Hematopoietic multipotent progenitor cell treated with erythropoietin and hydrocortisone succinate and interleukin-3 and kit ligand, for 6 days (in vitro differentiated cells): ENCODE measurements around the gene KCND3.

Experiments
- DNase-seq: peaks from one replicate; pipeline ENCODE4 v3.0.0-alpha.2; 2015

The KCND3 gene

GRCh38 chr1:111909030-111909429 is 80.4 kb downstream of the KCND3 start:
- no peak for DNase-seq

- DNase-seq, result no peak
These were observed 81.4 kb downstream of the KCND3 start for GRCh38 chr1:111908011-111908621.

GRCh38 chr1:111907321-111907720 is 82.1 kb downstream of the KCND3 start:
- no peak for DNase-seq

GRCh38 chr1:111906816-111907215 is 82.7 kb downstream of the KCND3 start:
- DNase-seq, result no peak

- no peak for DNase-seq
These were observed 83.4 kb downstream of the KCND3 start for GRCh38 chr1:111906111-111906510.

- no peak for DNase-seq
These were observed 84.8 kb downstream of the KCND3 start for GRCh38 chr1:111904478-111905218.

- no peak for DNase-seq
These were observed 85.5 kb downstream of the KCND3 start for GRCh38 chr1:111903871-111904449.

GRCh38 chr1:111903148-111903870 is 86.2 kb downstream of the KCND3 start:
- no peak for DNase-seq

GRCh38 chr1:111895469-111895868 is 94.0 kb downstream of the KCND3 start:
- DNase-seq, result no peak

GRCh38 chr1:111895017-111895416 is 94.5 kb downstream of the KCND3 start:
- DNase-seq, result no peak

- no peak for DNase-seq
These were observed 95.0 kb downstream of the KCND3 start for GRCh38 chr1:111894497-111894896.

- no peak for DNase-seq
These were observed 97.9 kb downstream of the KCND3 start for GRCh38 chr1:111891566-111891965.

- DNase-seq, result no peak
These were observed 100.6 kb downstream of the KCND3 start for GRCh38 chr1:111888740-111889376.

- DNase-seq, result no peak
These were observed 101.6 kb downstream of the KCND3 start for GRCh38 chr1:111887875-111888274.

GRCh38 chr1:111887385-111887784 is 102.1 kb downstream of the KCND3 start:
- DNase-seq, result no peak

- no peak for DNase-seq
These were observed 102.7 kb downstream of the KCND3 start for GRCh38 chr1:111886741-111887140.

- DNase-seq, result no peak
These were observed 104.6 kb downstream of the KCND3 start for GRCh38 chr1:111884772-111885443.

- DNase-seq, result no peak
These were observed 106.4 kb downstream of the KCND3 start for GRCh38 chr1:111882986-111883560.

- DNase-seq, result no peak
These were observed 106.9 kb downstream of the KCND3 start for GRCh38 chr1:111882559-111882958.

- DNase-seq, result no peak
These were observed 108.3 kb downstream of the KCND3 start for GRCh38 chr1:111880881-111881837.

- no peak for DNase-seq
These were observed 110.4 kb downstream of the KCND3 start for GRCh38 chr1:111879081-111879480.
